Adipose tissue (tissue), 3 donors: ENCODE measurements around the gene GOLGA8A. TPM values are rescaled to one million over a fixed set of nuclear protein-coding genes. Genes with fewer than 3 reads are reported as not detected.
"Not testable (repeated sequence)": the region's sequence is repeated elsewhere in the genome, so short reads cannot be mapped to it uniquely, and the experiment has no call there.

Source experiments
- H3K27ac ChIP-seq: one replicate; pipeline ENCODE4 v1.5.1; 2013; ENCODE audit warnings: low read depth, low read length
- WGBS, 3 donors: extraction: QIAGEN DNeasy Blood & Tissue Kit; methylation state at CpG; one replicate each; pipeline ENCODE4 v1.1.7; 2013; 5-methylcytosine and 5-hydroxymethylcytosine counted together
- polyA plus RNA-seq, 3 donors: library from polyadenylated mRNA; stranded (reverse); fragments of 200-250 nt; gene quantifications; one replicate each; pipeline ENCODE4 v1.2.3, GENCODE V29; 2013
- donor health status: healthy with polysubstance abuse.
- donor health status: Bipolar disorder and iron deficiency.
- donor health status: healthy.

Gene GOLGA8A
- polyA plus RNA-seq, 3 donors, result 21.4 to 48.3 (median 30.4) TPM

DNA sequence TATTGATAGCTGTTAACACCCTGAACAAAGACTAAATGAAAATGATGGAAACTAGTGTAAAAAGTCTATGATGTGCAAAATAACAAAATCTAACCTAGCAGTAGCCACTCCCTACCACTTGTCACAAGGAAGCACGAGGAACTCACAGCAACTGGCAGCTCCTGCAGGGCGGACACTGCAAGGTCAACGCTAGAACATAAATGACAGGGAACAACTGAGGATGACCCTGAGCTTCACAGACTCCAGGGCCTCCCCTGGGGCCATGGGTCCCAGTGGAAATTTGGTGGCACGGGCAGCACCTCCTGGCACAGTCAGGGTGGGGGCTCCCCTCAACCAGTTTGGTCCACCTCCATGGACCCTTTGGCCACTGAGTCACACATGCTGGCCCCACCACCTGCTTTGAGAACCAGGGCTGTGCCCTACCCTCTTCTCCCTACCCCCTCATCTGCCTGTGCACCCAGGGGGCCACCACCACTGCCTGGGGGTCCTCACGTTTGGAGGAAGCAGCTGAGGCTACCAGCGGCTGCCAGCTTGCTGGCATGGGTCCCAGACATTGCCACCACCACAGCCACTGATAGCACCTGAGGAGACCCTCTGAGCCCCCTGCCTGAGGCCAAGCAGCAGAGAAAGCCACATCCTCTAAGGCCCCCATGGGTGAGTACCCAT is 14.1 kb downstream of the GOLGA8A start:
- H3K27ac ChIP-seq, result not testable (repeated sequence)
- WGBS, 3 donors, result 77 to 85% (median 84%) methylated on average over 3 to 6 of the region's 6 CpGs

DNA sequence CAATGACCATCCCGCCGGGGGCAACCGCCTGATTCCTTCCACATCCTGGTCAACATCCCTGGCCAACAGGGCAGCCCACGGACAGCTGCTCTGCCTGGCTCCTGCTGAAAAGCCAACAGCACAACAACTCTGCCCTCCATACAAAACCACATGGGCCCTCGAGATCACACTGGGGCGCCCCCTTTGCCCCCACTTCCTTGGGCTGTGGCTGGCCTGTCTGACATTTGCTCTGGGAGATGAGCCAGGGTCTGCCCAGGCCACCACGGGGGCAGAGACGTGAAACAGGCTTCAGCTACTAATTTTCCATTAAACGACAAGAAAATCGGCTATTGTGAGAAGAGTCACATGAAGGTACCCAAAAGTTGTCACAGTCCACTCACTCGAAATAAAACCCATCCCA is 16.7 kb downstream of the GOLGA8A start:
- 89 to 92% methylated on average over 5 to 6 of the region's 11 CpGs; no CpG with 5 or more reads in 1 of the 3 donors for WGBS, 3 donors
- not testable (repeated sequence) for H3K27ac ChIP-seq

DNA sequence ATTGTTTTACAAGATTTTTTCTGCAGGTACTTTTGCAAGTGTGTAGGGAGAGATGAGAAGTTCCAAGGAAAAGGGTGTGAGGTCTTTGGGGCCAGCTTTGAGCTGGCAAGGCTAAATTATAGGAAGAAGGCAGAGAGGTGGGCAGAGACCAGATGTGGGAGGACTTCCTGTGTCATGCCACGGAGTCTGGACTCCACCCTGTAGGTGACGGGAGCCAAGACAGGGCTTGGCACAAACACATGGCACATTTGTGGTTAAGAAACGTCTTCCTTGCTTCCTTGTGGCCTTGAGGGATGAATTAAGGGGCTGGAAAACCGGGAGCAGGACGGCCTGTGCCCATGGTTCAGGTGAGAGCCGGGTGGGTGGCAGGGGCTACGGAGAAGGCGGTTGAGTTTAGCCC is 19.2 kb downstream of the GOLGA8A start:
- H3K27ac ChIP-seq, result not testable (repeated sequence)
- 66 to 75% methylated on average over 8 of the region's 8 CpGs; no CpG with 5 or more reads in 1 of the 3 donors for WGBS, 3 donors

DNA sequence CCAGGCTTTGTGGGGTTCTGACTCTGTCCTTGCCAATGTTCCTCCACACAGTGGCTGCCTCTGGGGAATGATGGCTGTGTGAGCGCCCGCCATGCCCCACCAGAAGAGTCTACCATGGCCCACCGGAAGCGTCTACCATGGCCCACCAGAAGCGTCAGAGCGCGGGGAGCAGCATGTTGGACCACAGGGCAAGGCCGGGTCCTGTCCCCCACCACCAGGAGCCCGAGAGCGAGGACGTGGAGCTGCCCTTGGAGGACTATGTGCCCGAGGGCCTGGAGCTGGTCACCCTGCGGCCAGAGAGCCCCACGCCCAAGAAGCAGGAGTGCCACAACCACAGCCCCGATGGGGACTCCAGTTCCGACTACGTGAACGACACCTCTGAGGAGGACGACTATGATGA is 28.1 kb downstream of the GOLGA8A start:
- 94 to 98% (median 96%) methylated on average over 4 to 9 of the region's 19 CpGs for WGBS, 3 donors
- H3K27ac ChIP-seq, result not testable (repeated sequence)

DNA sequence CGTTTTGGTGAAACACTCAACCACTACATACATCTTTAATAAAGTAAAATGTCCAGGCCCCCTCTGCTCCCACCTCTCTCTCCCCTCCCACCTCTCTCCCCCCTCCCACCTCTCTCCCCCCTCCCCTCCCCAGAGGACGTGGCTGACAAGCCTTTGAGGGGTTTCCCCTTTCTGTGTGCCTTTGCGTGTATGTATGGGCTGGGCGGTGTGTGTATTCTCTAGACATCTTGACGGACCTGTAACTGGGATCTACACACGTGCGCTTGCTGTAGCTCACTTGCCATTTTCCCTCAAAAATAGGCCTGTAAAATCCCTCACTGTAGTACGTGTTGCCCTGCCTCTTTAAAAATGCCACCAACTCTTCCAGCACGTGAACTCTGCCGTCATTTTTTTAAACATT is 28.6 kb downstream of the GOLGA8A start:
- WGBS, 3 donors, result 53 to 69% (median 62%) methylated on average over 3 of the region's 10 CpGs

DNA sequence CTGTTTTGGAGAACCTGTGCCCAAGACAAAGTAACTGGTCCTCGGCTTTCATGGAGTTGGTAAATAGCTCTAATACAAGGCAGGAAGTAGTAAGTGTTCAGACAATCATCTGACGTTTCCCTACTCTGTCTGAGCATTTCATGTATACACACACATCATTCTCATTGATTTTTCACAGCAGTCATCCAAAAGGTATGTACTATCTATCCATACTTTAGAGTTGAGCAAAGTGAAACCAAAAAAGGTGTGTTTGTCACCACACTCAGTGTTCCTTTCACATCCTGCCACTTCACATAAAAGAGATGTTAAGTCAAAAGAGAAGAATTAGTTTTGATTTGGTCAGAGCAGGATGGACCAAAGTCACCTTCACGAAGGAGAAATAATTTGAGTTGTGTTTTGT is 33.7 kb downstream of the GOLGA8A start:
- WGBS, 3 donors, result no CpG with 5 or more reads among the region's 3 CpGs
- not testable (repeated sequence) for H3K27ac ChIP-seq

More for the DNA sequence above, 28.6 kb downstream of the GOLGA8A start:
- not testable (repeated sequence) for H3K27ac ChIP-seq

DNA sequence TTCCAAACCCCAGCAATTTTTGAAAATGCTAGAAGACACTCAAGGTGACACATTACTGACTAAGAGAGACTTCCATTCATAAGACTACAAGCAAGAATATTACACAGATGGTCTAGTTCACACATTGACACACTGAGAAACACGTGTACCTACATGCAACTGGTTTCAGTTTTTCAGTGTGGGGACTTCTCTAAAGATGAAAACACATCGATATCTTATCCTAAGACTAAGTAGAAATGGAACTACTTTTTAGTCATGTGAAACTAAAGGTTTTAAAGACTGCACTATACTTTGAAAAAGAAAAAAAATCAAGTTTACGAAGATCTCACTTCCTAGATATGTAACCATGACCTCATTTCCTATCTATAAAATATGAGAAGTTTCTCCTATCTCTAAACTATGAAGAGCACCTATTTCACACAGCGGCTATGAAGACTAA is 34.4 kb downstream of the GOLGA8A start:
- WGBS, 3 donors, result 78 to 97% (median 86%) methylated on average over 1 of the region's 4 CpGs
- H3K27ac ChIP-seq, result not testable (repeated sequence)

DNA sequence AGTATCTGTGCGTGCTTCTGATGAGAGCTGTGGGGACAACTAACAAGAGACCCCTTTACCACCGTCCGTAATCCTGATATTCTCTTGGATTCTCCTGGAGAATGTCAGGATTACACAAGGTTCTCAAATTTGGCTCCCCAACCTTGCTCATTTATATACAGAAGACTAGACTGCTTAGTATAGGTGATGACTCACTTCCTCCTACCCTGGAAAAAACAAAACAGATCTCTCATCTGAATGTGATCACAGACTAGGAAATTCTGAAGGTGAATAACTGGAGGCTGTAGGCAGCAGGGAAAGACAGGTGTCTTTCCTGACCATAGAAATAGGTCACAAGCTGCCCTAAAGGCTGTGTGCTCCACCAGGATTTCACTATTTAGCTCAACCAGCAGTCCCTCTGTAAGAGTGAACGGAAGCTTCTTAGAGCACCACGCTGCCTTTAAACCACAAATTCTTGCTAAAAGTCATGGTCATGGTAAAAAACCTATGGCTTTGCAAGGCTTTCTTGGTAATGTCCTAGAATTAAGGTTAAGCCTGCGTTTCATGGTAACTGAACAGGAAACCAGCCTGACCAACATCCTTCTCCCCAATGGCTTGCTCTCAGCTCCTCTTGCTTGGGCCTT is 39.9 kb downstream of the GOLGA8A start:
- WGBS, 3 donors, result 58 to 80% (median 68%) methylated on average over 1 to 3 of the region's 6 CpGs
- not testable (repeated sequence) for H3K27ac ChIP-seq

DNA sequence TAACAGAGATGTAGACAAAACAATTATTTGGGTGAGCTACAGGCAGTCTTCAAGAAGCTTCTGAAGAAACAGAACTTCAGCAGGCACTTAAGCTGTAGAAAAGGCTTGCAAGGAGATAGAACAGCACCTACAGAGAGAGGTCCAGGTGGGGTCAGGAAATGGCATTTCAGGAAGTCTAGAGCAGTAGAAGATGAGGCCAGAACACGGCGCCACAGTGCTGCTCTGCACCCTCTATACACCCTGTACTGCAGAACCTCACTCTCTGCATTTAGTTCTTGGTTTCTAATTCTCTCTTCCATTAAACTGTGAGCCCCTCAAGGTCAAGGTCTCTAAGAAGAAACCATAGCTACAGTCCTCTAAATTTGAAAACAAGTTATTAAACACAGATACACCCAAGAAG is 44.6 kb downstream of the GOLGA8A start:
- WGBS, 3 donors, result 80% methylated on average over 1 of the region's 2 CpGs; no CpG with 5 or more reads in 2 of the 3 donors
- H3K27ac ChIP-seq, result not testable (repeated sequence)

DNA sequence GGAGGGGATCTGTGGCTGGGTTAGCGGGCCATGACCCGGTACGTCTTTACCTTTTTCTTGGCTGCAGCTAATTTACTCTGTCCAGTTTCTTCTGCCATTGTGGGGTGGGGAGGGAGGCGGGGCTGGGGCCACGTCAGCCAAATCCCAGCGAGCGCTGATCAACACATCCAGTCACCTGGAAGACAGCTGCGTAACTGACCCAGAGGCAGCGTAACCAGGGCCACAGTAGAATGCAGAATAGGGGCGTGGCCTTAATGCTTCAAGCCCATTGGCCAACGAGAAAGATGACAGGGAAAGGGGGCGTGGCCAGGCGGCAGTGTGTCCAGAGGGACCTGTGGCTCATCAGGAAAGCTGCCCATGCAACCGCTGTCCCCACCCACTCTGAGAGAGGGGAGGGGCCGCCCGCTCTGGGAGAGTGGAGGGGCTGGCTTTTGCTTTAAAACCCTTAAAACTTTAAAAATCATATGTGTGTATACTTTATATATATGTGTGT is 48.0 kb downstream of the GOLGA8A start:
- H3K27ac ChIP-seq, result not testable (repeated sequence)
- WGBS, 3 donors, result no CpG with 5 or more reads among the region's 16 CpGs

Other genes with a start within 250 kb of the GOLGA8A start
- 10 to 100 TPM in 2 of 3 donors, 1 to 10 TPM in 1; 7.9 to 22.5 (median 19.4) TPM for gene KATNBL1, start 227.7 kb downstream of the GOLGA8A start, polyA plus RNA-seq
- gene EMC4, start 212.8 kb downstream of the GOLGA8A start, polyA plus RNA-seq, result 100 to 1,000 TPM in 2 of 3 donors, 10 to 100 TPM in 1; 68.2 to 133 (median 126) TPM
- gene SLC12A6, start 100.0 kb downstream of the GOLGA8A start, polyA plus RNA-seq, result 1 to 10 TPM; 3.6 to 7.6 (median 5.8) TPM
- gene NOP10, start 94.7 kb downstream of the GOLGA8A start, polyA plus RNA-seq, result 100 to 1,000 TPM; 107 to 275 (median 237) TPM
- not detected for gene NUTM1, start 94.5 kb downstream of the GOLGA8A start, polyA plus RNA-seq
- 10 to 100 TPM; 11.4 to 39.8 (median 20.7) TPM for gene LPCAT4, start 70.6 kb downstream of the GOLGA8A start, polyA plus RNA-seq
- gene GOLGA8B, start 145.8 kb upstream of the GOLGA8A start, polyA plus RNA-seq, result 10 to 100 TPM; 26.9 to 57.2 (median 29.1) TPM